Karpas-422 (cell line): ENCODE measurements around the gene SMC1B. TPM values are rescaled to one million over a fixed set of nuclear protein-coding genes. Genes with fewer than 3 reads are reported as not detected.

Source experiments
- DNase-seq: peaks from one replicate; pipeline ENCODE4 v3.0.0-alpha.2; 2015
- H2AFZ ChIP-seq: fragments of 200-600 bp; sonication (generic); 2 replicates; pipeline ENCODE4 v1.6.1; 2014; ENCODE audit warnings: antibody characterized with exemption, low read length, mixed read lengths
- H3K27ac ChIP-seq: fragments of 200-600 bp; sonication (generic); 2 replicates; pipeline ENCODE4 v1.5.1; 2014; ENCODE audit warnings: mild to moderate bottlenecking, low read length, moderate library complexity
- H3K27me3 ChIP-seq: fragments of 200-600 bp; sonication (generic); 2 replicates; pipeline ENCODE4 v1.6.1; 2014; ENCODE audit warnings: low read length, mixed read lengths
- H3K36me3 ChIP-seq: fragments of 200-600 bp; sonication (generic); 2 replicates; pipeline ENCODE4 v1.6.1; 2014; ENCODE audit warnings: low read length, mixed read lengths; ENCODE audit not compliant: insufficient read depth
- H3K4me1 ChIP-seq: fragments of 200-600 bp; sonication (generic); 2 replicates; pipeline ENCODE4 v1.6.1; 2014; ENCODE audit warnings: mild to moderate bottlenecking, low read length, mixed read lengths
- H3K4me2 ChIP-seq: fragments of 200-600 bp; sonication (generic); 2 replicates; pipeline ENCODE4 v1.6.1; 2014; ENCODE audit warnings: low read length, low read depth, mild to moderate bottlenecking; ENCODE audit not compliant: poor library complexity, severe bottlenecking
- H3K4me3 ChIP-seq: fragments of 200-600 bp; sonication (generic); 2 replicates; pipeline ENCODE4 v1.5.1; 2014; ENCODE audit warnings: mild to moderate bottlenecking, antibody characterized with exemption, low read length, mixed read lengths
- H3K79me2 ChIP-seq: fragments of 200-600 bp; sonication (generic); 2 replicates; pipeline ENCODE4 v1.6.1; 2014; ENCODE audit warnings: mild to moderate bottlenecking, low read length, mixed read lengths
- H3K9ac ChIP-seq: fragments of 200-600 bp; sonication (generic); 2 replicates; pipeline ENCODE4 v1.6.0; 2014; ENCODE audit warnings: low read length
- H3K9me2 ChIP-seq: fragments of 200-600 bp; sonication (generic), shearing (Covaris generic); replicated peaks from 2 replicates; pipeline ENCODE4 v1.6.0; 2014; ENCODE audit warnings: mild to moderate bottlenecking, low read length, moderate library complexity; ENCODE audit not compliant: insufficient read depth
- H3K9me3 ChIP-seq: fragments of 300-700, 200-600 bp; sonication (generic); 2 replicates; pipeline ENCODE4 v1.6.1; 2014; ENCODE audit warnings: low read length, mixed read lengths
- H4K20me1 ChIP-seq: fragments of 200-600 bp; sonication (generic); 2 replicates; pipeline ENCODE4 v1.6.1; 2014; ENCODE audit warnings: mild to moderate bottlenecking, antibody characterized with exemption, low read length, low read depth; ENCODE audit not compliant: insufficient read depth
- total RNA-seq: library from RNA; depleted of rRNA; stranded (reverse); fragments of >200 nt; shearing (Covaris generic); gene quantifications from 2 replicates; pipeline ENCODE4 v1.2.3, GENCODE V29; 2014; ENCODE audit warnings: low replicate concordance

SMC1B gene
- total RNA-seq, 1 experiment from 2014 or later = not detected

DNA sequence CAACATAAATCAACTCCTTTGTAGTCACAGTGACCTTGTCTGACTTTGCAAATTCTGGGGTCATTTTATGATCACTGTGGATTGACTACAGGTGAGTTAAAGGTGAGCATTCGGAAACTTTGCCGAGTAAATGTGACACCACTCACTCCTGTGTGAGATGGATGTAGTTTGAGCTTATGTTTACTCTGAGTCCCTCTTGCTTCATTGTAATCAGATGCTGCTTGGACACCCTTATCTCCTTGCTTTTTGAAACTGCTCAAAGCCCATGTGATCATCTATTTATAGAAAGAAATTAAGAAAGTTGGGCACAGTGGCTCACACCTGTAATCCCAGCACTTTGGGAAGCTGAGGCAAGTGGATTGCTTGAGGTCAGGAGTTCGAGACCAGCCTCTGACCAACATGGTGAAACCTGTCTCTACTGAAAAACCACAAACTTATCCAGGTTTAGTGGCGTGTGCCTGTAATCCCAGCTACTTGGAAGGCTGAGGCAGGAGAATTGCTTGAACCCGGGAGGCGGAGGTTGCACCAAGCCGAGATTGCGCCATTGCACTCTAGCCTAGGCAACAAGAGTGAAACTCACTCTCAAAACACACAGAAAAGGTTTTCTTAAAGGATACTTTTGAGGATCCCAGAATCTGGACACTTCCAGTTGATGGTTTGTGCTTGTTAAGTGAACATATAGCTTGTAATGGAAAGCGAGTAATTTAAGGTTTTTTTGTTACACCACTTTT is 96.4 kb downstream of the SMC1B start:
- Histone ChIP-seq H2AFZ (no peak overlapping the region), H3K4me3 (no peak overlapping the region), H3K9ac (no peak overlapping the region), H3K4me1 (peaks cover 19% of the 10 kb centered on the region), H3K4me2 (no peak overlapping the region), H3K9me2 (no peaks in the 10 kb centered on the region), H3K9me3 (no peaks in the 10 kb centered on the region), H3K36me3 (no peaks in the 10 kb centered on the region; the same call in 1 of the 2 replicates), H4K20me1 (no peaks in the 10 kb centered on the region), H3K27me3 (no peaks in the 10 kb centered on the region), H3K27ac (no peak overlapping the region), H3K79me2 (peaks cover 98% of the 10 kb centered on the region)
- DNase-seq = no peak

DNA sequence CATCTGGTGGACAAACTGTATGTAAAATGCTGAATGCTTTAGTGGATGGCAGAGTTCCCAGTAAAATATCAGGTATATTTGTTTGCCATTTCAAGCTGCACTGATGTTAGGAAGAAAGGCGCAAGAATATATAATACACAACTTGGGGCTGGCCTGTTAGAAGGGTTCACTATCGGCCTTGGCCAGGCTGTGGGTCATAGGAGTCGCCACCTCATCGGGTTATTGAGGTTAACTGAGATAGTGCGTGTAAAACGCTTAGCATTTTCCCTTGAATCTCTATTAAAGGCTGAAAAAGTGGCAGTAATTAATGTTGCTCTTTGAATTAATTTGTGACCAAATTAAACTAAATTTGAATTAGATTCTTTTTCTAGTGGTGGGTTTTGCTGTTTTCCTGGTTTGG is 98.6 kb downstream of the SMC1B start:
- no peaks in the 10 kb centered on the region for H3K36me3 ChIP-seq
- peaks cover 31% of the 10 kb centered on the region for H3K4me1 ChIP-seq
- no peak overlapping the region for H2AFZ ChIP-seq
- H3K9me3 ChIP-seq = no peaks in the 10 kb centered on the region
- no peak overlapping the region for H3K27ac ChIP-seq
- H3K4me3 ChIP-seq = no peak overlapping the region
- no peak overlapping the region for H3K4me2 ChIP-seq
- no peak overlapping the region for H3K9ac ChIP-seq
- H4K20me1 ChIP-seq = no peaks in the 10 kb centered on the region; the same call in 1 of the 2 replicates
- DNase-seq = no peak
- H3K79me2 ChIP-seq = peaks cover 96% of the 10 kb centered on the region
- no peaks in the 10 kb centered on the region for H3K9me2 ChIP-seq
- no peaks in the 10 kb centered on the region for H3K27me3 ChIP-seq

DNA sequence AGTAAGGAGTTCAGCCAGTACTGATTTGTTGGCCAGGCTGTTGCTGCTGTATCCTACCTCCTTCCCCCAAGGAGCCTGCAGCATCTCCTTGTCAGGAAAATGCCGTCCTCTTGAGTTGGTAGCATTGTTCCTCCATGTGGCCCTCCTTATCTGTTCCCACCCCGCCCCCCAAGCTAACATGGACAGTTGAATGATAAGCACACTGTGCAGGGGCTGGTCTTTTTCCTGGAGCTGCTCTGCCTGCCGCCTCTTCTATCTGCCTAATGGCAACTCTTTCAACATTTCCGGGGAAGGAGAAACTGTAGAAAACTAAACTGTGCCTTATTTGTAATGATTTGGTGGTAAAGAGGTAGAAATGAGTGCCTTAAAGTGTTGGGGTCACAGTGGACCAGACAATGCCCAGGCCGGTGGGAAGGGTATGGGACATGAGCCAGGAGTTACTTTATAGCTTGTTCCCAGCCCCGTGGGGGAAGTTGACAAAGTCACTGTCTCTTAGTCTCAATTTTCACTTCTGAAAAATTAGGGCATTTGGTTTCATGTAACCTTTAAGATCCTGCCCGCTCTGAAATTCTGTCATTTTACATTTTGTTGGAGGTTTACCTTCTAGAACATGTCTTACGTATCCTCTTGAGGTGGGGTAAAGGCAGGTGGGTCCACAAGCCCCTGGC is 99.2 kb downstream of the SMC1B start:
- H3K9ac ChIP-seq = no peak overlapping the region
- H3K4me3 ChIP-seq = no peak overlapping the region
- H3K79me2 ChIP-seq = peaks cover 90% of the 10 kb centered on the region
- peaks cover 32% of the 10 kb centered on the region for H3K4me1 ChIP-seq
- no peaks in the 10 kb centered on the region; the same call in 1 of the 2 replicates for H4K20me1 ChIP-seq
- H2AFZ ChIP-seq = no peak overlapping the region
- H3K36me3 ChIP-seq = no peaks in the 10 kb centered on the region
- H3K27ac ChIP-seq = no peak overlapping the region
- no peak overlapping the region for H3K4me2 ChIP-seq
- H3K9me3 ChIP-seq = no peaks in the 10 kb centered on the region
- no peaks in the 10 kb centered on the region for H3K27me3 ChIP-seq
- no peak for DNase-seq
- H3K9me2 ChIP-seq = no peaks in the 10 kb centered on the region

DNA sequence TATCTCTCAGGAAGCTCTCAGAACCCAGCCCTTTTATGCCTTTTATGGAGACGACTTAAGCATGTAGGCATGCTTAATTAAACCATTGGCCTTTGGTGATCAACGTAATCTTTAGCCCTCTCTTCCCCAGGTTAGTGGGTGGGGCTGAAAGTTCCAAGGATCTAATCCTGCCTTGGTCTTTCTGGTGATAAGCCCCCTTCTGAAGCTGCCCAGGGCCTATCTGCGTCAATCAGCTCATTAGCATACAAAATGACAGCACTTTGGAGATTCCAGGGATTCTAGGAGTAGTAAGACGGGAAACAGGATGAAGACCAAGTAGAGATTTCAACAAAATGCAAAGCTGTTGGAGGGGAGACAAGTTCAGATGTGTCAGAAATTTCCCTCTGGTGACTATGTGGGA is 100.5 kb downstream of the SMC1B start:
- no peak for DNase-seq
- peaks cover 30% of the 10 kb centered on the region for H3K4me1 ChIP-seq
- no peaks in the 10 kb centered on the region for H3K27me3 ChIP-seq
- no peak overlapping the region for H3K9ac ChIP-seq
- H3K9me2 ChIP-seq = no peaks in the 10 kb centered on the region
- no peak overlapping the region for H3K4me3 ChIP-seq
- H3K27ac ChIP-seq = no peak overlapping the region
- no peaks in the 10 kb centered on the region for H3K9me3 ChIP-seq
- H4K20me1 ChIP-seq = no peaks in the 10 kb centered on the region; the same call in 1 of the 2 replicates
- H3K4me2 ChIP-seq = no peak overlapping the region
- H3K36me3 ChIP-seq = no peaks in the 10 kb centered on the region
- no peak overlapping the region for H2AFZ ChIP-seq
- peaks cover 77% of the 10 kb centered on the region for H3K79me2 ChIP-seq

DNA sequence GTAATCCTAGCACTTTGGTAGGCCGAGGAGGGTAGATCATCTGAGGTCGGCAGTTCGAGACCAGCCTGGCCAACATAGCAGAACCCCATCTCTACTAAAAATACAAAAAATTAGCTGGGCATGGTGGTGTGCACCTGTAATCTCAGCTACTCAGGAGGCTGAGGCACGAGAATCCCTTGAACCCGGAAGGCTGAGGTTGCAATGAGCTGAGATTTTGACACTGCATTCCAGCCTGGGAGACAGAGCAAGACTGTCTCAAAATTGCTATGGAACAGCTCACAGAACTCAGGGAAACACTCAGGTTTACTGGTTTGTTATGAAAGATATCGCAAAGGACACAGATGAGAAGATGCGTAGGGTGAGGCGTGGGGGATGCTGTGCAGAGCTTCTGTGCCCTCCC is 101.0 kb downstream of the SMC1B start:
- H3K9ac ChIP-seq = no peak overlapping the region
- no peak overlapping the region for H3K27ac ChIP-seq
- H3K4me3 ChIP-seq = no peak overlapping the region
- H2AFZ ChIP-seq = no peak overlapping the region
- H3K27me3 ChIP-seq = no peaks in the 10 kb centered on the region
- H3K36me3 ChIP-seq = no peaks in the 10 kb centered on the region
- H4K20me1 ChIP-seq = no peaks in the 10 kb centered on the region; the same call in 1 of the 2 replicates
- H3K9me3 ChIP-seq = no peaks in the 10 kb centered on the region
- H3K9me2 ChIP-seq = no peaks in the 10 kb centered on the region
- DNase-seq = no peak
- no peak overlapping the region for H3K4me2 ChIP-seq
- peaks cover 26% of the 10 kb centered on the region for H3K4me1 ChIP-seq
- peaks cover 72% of the 10 kb centered on the region for H3K79me2 ChIP-seq

DNA sequence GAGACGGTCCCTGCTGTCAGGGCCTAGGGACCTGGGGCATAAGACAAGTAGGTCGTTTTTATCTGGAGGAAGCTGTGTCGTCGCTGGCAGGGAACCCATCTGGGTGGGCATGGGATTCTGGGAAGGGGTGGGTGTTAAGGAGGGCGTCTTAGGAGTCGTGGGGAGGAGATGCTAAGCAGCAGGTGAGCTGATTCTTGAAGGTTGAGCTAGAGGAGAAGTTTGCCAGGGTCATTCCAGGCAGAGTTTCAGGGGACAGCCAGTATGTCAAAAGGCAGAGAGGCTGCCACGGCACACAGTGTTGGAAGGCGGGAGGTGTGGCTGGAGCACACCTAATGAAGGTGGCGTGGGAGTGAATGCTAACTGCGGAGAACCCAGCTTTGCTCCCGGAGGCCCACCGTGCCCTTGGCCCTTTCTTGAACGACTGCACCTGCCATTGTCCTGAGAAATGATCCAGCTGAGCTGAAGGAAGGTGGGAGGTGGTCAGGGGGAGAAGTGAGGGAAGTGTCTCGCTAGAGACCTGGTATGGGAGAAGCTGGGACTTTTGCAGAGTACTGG is 102.3 kb downstream of the SMC1B start:
- H3K27ac ChIP-seq = no peak overlapping the region
- H3K9ac ChIP-seq = peak overlapping the region; percentile 98
- H3K9me2 ChIP-seq = no peaks in the 10 kb centered on the region
- H3K79me2 ChIP-seq = peaks cover 59% of the 10 kb centered on the region
- H3K4me2 ChIP-seq = peak overlapping the region; percentile 97
- H3K9me3 ChIP-seq = no peaks in the 10 kb centered on the region
- no peak for DNase-seq
- H3K4me3 ChIP-seq = peak overlapping the region; percentile 99
- H3K4me1 ChIP-seq = peaks cover 26% of the 10 kb centered on the region
- H3K36me3 ChIP-seq = no peaks in the 10 kb centered on the region
- no peaks in the 10 kb centered on the region; the same call in 1 of the 2 replicates for H4K20me1 ChIP-seq
- H3K27me3 ChIP-seq = no peaks in the 10 kb centered on the region
- no peak overlapping the region for H2AFZ ChIP-seq

DNA sequence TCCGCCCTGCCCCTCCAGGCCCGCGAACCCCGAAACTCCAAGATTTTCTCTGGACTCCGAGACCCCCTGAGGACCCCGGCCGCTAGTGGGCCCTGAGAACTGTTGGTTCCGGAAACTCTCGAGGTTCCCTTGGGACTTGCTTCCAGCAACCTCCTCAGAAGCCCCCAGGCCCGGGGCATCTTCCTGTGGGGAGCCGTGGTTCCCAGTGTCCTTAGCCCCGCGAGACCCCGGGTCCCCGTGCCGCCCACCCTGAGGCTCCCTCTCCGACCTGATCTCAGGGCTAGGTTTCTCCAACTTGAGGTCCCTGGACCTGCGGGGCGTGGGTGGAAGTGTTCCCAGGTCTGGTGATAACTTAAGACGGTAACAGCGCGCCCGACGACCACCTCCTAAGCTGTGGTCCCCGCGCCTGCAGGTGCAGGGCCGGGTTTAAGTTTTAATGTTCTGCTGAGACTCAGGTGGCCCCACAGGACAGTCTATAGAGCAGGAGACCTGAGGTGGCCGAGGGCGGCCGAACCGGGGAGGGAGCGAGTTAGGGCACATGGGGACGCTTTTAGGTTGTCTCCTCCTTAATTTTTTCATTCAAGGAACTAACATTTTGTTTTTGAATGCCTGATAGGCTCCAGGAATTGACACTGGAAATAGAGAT is 102.9 kb downstream of the SMC1B start:
- DNase-seq = peak; percentile 60

More for the DNA sequence above, 102.9 kb downstream of the SMC1B start:
- Histone ChIP-seq H3K4me2 (peak overlapping the region; percentile 97), H3K79me2 (peaks cover 53% of the 10 kb centered on the region), H4K20me1 (no peaks in the 10 kb centered on the region; the same call in 1 of the 2 replicates), H3K9me2 (no peaks in the 10 kb centered on the region), H3K9me3 (no peaks in the 10 kb centered on the region), H2AFZ (peak overlapping the region; percentile 20; the same call in 1 of the 2 replicates), H3K9ac (peak overlapping the region; percentile 98), H3K4me3 (peak overlapping the region; percentile 99), H3K27me3 (no peaks in the 10 kb centered on the region), H3K4me1 (peaks cover 26% of the 10 kb centered on the region), H3K36me3 (no peaks in the 10 kb centered on the region), H3K27ac (peak overlapping the region; percentile 58)
